IMR-90 (cell line): ENCODE data around the gene CFDP1. TPM values are rescaled to one million over a fixed set of nuclear protein-coding genes. Genes with fewer than 3 reads are reported as not detected.

Experiments used
- ATAC-seq: fragments of 200-7000 bp; cut with Tn5 transposase; 2 replicates; pipeline ENCODE4 v1.9.1; 2020; ENCODE audit warnings: low read depth, mild to moderate bottlenecking, moderate library complexity
- BruUV-seq: library from RNA; stranded (reverse); fragments of 400-500 nt; replicated peaks from 2 replicates; lab custom pipeline; 2021; lab: Mats Ljungman, UMichigan
- CTCF ChIA-PET: fragments of 300-600 bp; formaldehyde crosslinking; extraction: SDS; loops from one replicate; lab custom pipeline; 2021; ENCODE audit warnings: antibody characterized with exemption; lab: Yijun Ruan, JAX
- POLR2A ChIA-PET: fragments of 300-600 bp; sonication (Branson Sonifier 250); formaldehyde crosslinking; loops from one replicate; lab custom pipeline; 2022; ENCODE audit warnings: antibody characterized with exemption; ENCODE audit not compliant: unreplicated experiment; lab: Charles Lee
- DNase-seq: peaks from one replicate; pipeline ENCODE4 v3.0.0; 2013
- H2AFZ ChIP-seq: replicated peaks from 2 replicates; pipeline ENCODE3; 2013; ENCODE audit warnings: low read length, mild to moderate bottlenecking; ENCODE audit not compliant: poor library complexity
- H2AK5ac ChIP-seq: 2 replicates; pipeline ENCODE4 v1.6.1; 2013; ENCODE audit warnings: low read depth, low read length, inconsistent platforms
- H2AK9ac ChIP-seq: replicated peaks from 2 replicates; pipeline ENCODE3; 2013; ENCODE audit warnings: mild to moderate bottlenecking, low read depth, low read length, moderate library complexity; ENCODE audit not compliant: poor library complexity
- H2BK120ac ChIP-seq: 2 replicates; pipeline ENCODE4 v1.6.1; 2013; ENCODE audit warnings: low read depth, low read length, inconsistent platforms
- H2BK15ac ChIP-seq: 3 replicates; pipeline ENCODE4 v1.6.1; 2013; ENCODE audit warnings: low read depth, low read length, inconsistent platforms
- H2BK20ac ChIP-seq: 2 replicates; pipeline ENCODE4 v1.6.1; 2013; ENCODE audit warnings: low read depth, mild to moderate bottlenecking, inconsistent platforms, low read length, moderate library complexity
- H2BK5ac ChIP-seq: 2 replicates; pipeline ENCODE4 v1.6.1; 2013; ENCODE audit warnings: mild to moderate bottlenecking, low read depth, low read length, inconsistent platforms; ENCODE audit not compliant: poor library complexity, severe bottlenecking
- H3K14ac ChIP-seq: replicated peaks from 2 replicates; pipeline ENCODE4 v1.6.1; 2013; ENCODE audit warnings: low read depth, low read length, inconsistent platforms
- H3K18ac ChIP-seq: 2 replicates; pipeline ENCODE4 v1.6.1; 2013; ENCODE audit warnings: low read depth, low read length, control low read depth
- H3K23ac ChIP-seq: 2 replicates; pipeline ENCODE4 v1.6.1; 2013; ENCODE audit warnings: low read depth, low read length, inconsistent platforms
- H3K27ac ChIP-seq: 2 replicates; pipeline ENCODE4 v1.5.1; 2013; ENCODE audit warnings: mild to moderate bottlenecking, control low read depth, low read length; ENCODE audit not compliant: insufficient read depth
- H3K27me3 ChIP-seq: 2 replicates; pipeline ENCODE4 v1.6.1; 2013; ENCODE audit warnings: low read length; ENCODE audit not compliant: control insufficient read depth, insufficient read depth
- H3K36me3 ChIP-seq: 2 replicates; pipeline ENCODE4 v1.6.1; 2013; ENCODE audit warnings: low read length, mixed read lengths; ENCODE audit not compliant: control insufficient read depth, insufficient read depth
- H3K4ac ChIP-seq: 2 replicates; pipeline ENCODE4 v1.6.1; 2013; ENCODE audit warnings: low read depth, low read length, inconsistent platforms
- H3K4me1 ChIP-seq: 2 replicates; pipeline ENCODE4 v1.6.1; 2013; ENCODE audit warnings: low read length, mixed read lengths; ENCODE audit not compliant: control insufficient read depth, insufficient read depth
- H3K4me2 ChIP-seq: 2 replicates; pipeline ENCODE4 v1.6.1; 2013; ENCODE audit warnings: low read depth, mild to moderate bottlenecking, control low read depth, low read length, moderate library complexity
- H3K4me3 ChIP-seq: 2 replicates; pipeline ENCODE4 v1.5.1; 2013; ENCODE audit warnings: low read depth, mild to moderate bottlenecking, control low read depth, low read length, moderate library complexity; ENCODE audit not compliant: insufficient read depth
- H3K56ac ChIP-seq: 2 replicates; pipeline ENCODE4 v1.6.1; 2013; ENCODE audit warnings: low read length, inconsistent platforms; ENCODE audit not compliant: insufficient read depth; ENCODE audit errors: extremely low read depth
- H3K79me1 ChIP-seq, 2 experiments: 2 replicates each; pipeline ENCODE4 v1.6.1; 2013; ENCODE audit warnings: low read length in 2 of 2, inconsistent platforms in 1 of 2, low read depth in 1 of 2
- H3K9ac ChIP-seq: 2 replicates; pipeline ENCODE4 v1.6.1; 2013; ENCODE audit warnings: low read depth, low read length, control low read depth
- H3K9me1 ChIP-seq: 2 replicates; pipeline ENCODE4 v1.6.1; 2013; ENCODE audit warnings: low read length, inconsistent platforms; ENCODE audit not compliant: insufficient read depth
- H3K9me3 ChIP-seq: 2 replicates; pipeline ENCODE4 v1.6.1; 2013; ENCODE audit warnings: low read length; ENCODE audit not compliant: control insufficient read depth, insufficient read depth
- H4K20me1 ChIP-seq: 2 replicates; pipeline ENCODE4 v1.6.1; 2013; ENCODE audit warnings: low read length, inconsistent platforms; ENCODE audit not compliant: insufficient read depth
- H4K5ac ChIP-seq: 2 replicates; pipeline ENCODE4 v1.6.1; 2013; ENCODE audit warnings: mild to moderate bottlenecking, low read depth, low read length, control low read depth
- H4K8ac ChIP-seq, 2 experiments: 2 replicates each; pipeline ENCODE4 v1.6.1; 2013; ENCODE audit warnings: low read depth in 2 of 2, low read length in 2 of 2, control low read depth in 1 of 2, inconsistent platforms in 1 of 2
- H4K91ac ChIP-seq: 2 replicates; pipeline ENCODE4 v1.6.1; 2013; ENCODE audit warnings: low read depth, low read length, inconsistent platforms; ENCODE audit not compliant: insufficient read depth
- BHLHE40 ChIP-seq: fragments of 150-350 bp; IDR thresholded peaks from 2 replicates; pipeline ENCODE4 v1.6.1; 2016; ENCODE audit warnings: mild to moderate bottlenecking, low read depth, low read length
- CEBPB ChIP-seq: IDR thresholded peaks from 2 replicates; pipeline ENCODE4 v1.6.1; 2012; ENCODE audit warnings: low read depth, low read length, improper control_type of control experiment
- CHD1 ChIP-seq: IDR thresholded peaks from 2 replicates; pipeline ENCODE4 v1.6.1; 2012; ENCODE audit warnings: low read depth, low read length, improper control_type of control experiment
- ELK1 ChIP-seq: fragments of 150-350 bp; IDR thresholded peaks from 2 replicates; pipeline ENCODE4 v1.6.1; 2016; ENCODE audit warnings: low read depth, mild to moderate bottlenecking, low read length, moderate library complexity, borderline replicate concordance
- FOS ChIP-seq: fragments of 150-350 bp; IDR thresholded peaks from 2 replicates; pipeline ENCODE4 v1.6.1; 2016; ENCODE audit warnings: low read depth, low read length
- MAFK ChIP-seq: IDR thresholded peaks from 2 replicates; pipeline ENCODE4 v1.6.1; 2012; ENCODE audit warnings: low read depth, low read length, improper control_type of control experiment
- MAZ ChIP-seq: IDR thresholded peaks from 2 replicates; pipeline ENCODE4 v1.6.1; 2012; ENCODE audit warnings: low read depth, mild to moderate bottlenecking, low read length, improper control_type of control experiment, moderate library complexity, borderline replicate concordance
- MXI1 ChIP-seq: IDR thresholded peaks from 2 replicates; pipeline ENCODE4 v1.6.1; 2012; ENCODE audit warnings: low read depth, mild to moderate bottlenecking, low read length, moderate library complexity, borderline replicate concordance
- NFE2L2 ChIP-seq: fragments of 150-350 bp; IDR thresholded peaks from 2 replicates; pipeline ENCODE4 v1.6.1; 2016; ENCODE audit warnings: low read depth, mild to moderate bottlenecking, low read length
- POLR2A ChIP-seq: IDR thresholded peaks from 2 replicates; pipeline ENCODE4 v1.6.1; 2012; ENCODE audit warnings: mild to moderate bottlenecking, low read depth, low read length
- RAD21 ChIP-seq: IDR thresholded peaks from 2 replicates; pipeline ENCODE4 v1.6.1; 2012; ENCODE audit warnings: low read length, improper control_type of control experiment
- RCOR1 ChIP-seq: IDR thresholded peaks from 2 replicates; pipeline ENCODE4 v1.6.1; 2012; ENCODE audit warnings: mild to moderate bottlenecking, low read length, improper control_type of control experiment; ENCODE audit not compliant: insufficient replicate concordance
- SMC3 ChIP-seq: fragments of 150-350 bp; IDR thresholded peaks from 2 replicates; pipeline ENCODE4 v1.6.1; 2016; ENCODE audit warnings: low read depth, mild to moderate bottlenecking, antibody characterized with exemption, low read length, moderate library complexity
- WGBS, 2 experiments: methylation state at CpG; one replicate each; pipeline versions ENCODE4 v1.1.5 to v1.1.7; 2013; ENCODE audit warnings: missing lambda C conversion rate in 2 of 2; ENCODE audit not compliant: insufficient read length in 1 of 2; ENCODE audit errors: extremely low coverage in 2 of 2; 5-methylcytosine and 5-hydroxymethylcytosine counted together
- dilution Hi-C: fragments of 300-500 bp; cut with HindIII; formaldehyde crosslinking; loops from one replicate; pipeline ENCODE4 v1.14.3; 2018; ENCODE audit warnings: low sequenced_read_pairs; ENCODE audit not compliant: unreplicated experiment
- in situ Hi-C: fragments of 300-500 bp; cut with MboI; formaldehyde crosslinking; loops from 3 replicates; pipeline ENCODE4 v1.14.3; 2019; ENCODE audit warnings: low sequenced_read_pairs, inconsistent platforms, mixed read lengths
- intact Hi-C: fragments of 100-400 bp; cut with micrococcal nuclease; formaldehyde crosslinking; loops from 2 replicates; pipeline ENCODE4 v1.10.0; 2022
- polyA plus RNA-seq, 3 experiments: library from polyadenylated mRNA; depleted of rRNA; stranded (reverse); fragments of >200 nt; gene quantifications; 2 replicates each; pipeline ENCODE4 v1.2.3, GENCODE V29; 2012; ENCODE audit warnings: low replicate concordance in 1 of 3
- total RNA-seq: library from RNA; depleted of rRNA; stranded (reverse); fragments of >200 nt; gene quantifications from 2 replicates; pipeline ENCODE4 v1.2.3, GENCODE V29; 2012
- TF ChIP-seq, protein P1 (sequence below): conservative IDR thresholded peaks from 2 replicates; pipeline ENCODE4 v1.5.1; 2012; ENCODE audit warnings: mild to moderate bottlenecking, low read depth, low read length, improper control_type of control experiment

Gene CFDP1
- total and polyA plus RNA-seq, 2 of the 4 experiments (the other 2 are of a cell fraction), result 15.6 to 38.7 TPM

DNA sequence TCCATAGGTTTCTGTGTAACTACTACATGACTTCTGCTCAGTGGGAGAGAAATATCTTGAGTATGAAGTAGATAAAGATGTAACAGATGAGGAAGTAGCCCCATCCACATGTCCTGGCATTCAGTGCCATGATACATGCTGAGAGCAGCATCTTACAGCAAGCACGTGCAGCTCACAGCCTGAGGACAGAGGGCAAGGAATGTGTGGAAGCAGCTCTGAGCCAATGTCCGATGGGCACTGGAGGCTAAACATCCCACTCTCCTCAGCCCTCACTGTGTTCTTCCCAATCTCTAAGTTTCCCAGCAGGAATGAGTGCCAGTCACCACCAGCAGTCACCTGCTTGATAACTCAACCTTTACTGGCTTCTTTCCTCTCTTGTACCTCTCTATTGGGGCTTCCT lies 40.4 kb downstream of the CFDP1 start:
- H2AK5ac ChIP-seq, result no peak overlapping the region; the same call in 1 of the 2 replicates
- no peaks in the 10 kb centered on the region for H3K27me3 ChIP-seq
- H3K18ac ChIP-seq, result no peak overlapping the region
- in situ Hi-C loops, result no loop called here
- H3K9me1 ChIP-seq, result peaks cover 8% of the 10 kb centered on the region
- no peak overlapping the region for H3K4me3 ChIP-seq
- peaks cover 14% of the 10 kb centered on the region for H3K36me3 ChIP-seq
- no peak overlapping the region for H4K5ac ChIP-seq
- H3K9me3 ChIP-seq, result no peaks in the 10 kb centered on the region
- no peak overlapping the region for H4K8ac ChIP-seq
- ChIA-PET CTCF (no interaction called here), POLR2A (no interaction called here)
- H2AK9ac ChIP-seq, result no peak overlapping the region
- dilution Hi-C loops, result no loop called here
- H3K79me1 ChIP-seq, result peaks cover 15 to 38% of the 10 kb centered on the region in 2 experiments
- no peak overlapping the region for H2AFZ ChIP-seq
- H3K9ac ChIP-seq, result no peak overlapping the region
- H2BK20ac ChIP-seq, result no peak overlapping the region
- intact Hi-C loops, result no loop called here
- peaks cover 13% of the 10 kb centered on the region for H3K4me1 ChIP-seq
- H4K91ac ChIP-seq, result no peak overlapping the region
- no peak overlapping the region for H3K56ac ChIP-seq
- no peak for TF ChIP-seq RAD21
- no peak for TF ChIP-seq FOS
- no peak for TF ChIP-seq BHLHE40
- TF ChIP-seq CEBPB, result no peak
- no peak for TF ChIP-seq RCOR1
- TF ChIP-seq, protein P1, sequence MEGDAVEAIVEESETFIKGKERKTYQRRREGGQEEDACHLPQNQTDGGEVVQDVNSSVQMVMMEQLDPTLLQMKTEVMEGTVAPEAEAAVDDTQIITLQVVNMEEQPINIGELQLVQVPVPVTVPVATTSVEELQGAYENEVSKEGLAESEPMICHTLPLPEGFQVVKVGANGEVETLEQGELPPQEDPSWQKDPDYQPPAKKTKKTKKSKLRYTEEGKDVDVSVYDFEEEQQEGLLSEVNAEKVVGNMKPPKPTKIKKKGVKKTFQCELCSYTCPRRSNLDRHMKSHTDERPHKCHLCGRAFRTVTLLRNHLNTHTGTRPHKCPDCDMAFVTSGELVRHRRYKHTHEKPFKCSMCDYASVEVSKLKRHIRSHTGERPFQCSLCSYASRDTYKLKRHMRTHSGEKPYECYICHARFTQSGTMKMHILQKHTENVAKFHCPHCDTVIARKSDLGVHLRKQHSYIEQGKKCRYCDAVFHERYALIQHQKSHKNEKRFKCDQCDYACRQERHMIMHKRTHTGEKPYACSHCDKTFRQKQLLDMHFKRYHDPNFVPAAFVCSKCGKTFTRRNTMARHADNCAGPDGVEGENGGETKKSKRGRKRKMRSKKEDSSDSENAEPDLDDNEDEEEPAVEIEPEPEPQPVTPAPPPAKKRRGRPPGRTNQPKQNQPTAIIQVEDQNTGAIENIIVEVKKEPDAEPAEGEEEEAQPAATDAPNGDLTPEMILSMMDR, result no peak
- TF ChIP-seq NFE2L2, result no peak
- TF ChIP-seq CHD1, result no peak
- TF ChIP-seq MXI1, result no peak
- no peak for TF ChIP-seq ELK1
- no peak for TF ChIP-seq POLR2A
- no peak for TF ChIP-seq SMC3
- TF ChIP-seq MAFK, result no peak
- TF ChIP-seq MAZ, result no peak
- no peak overlapping the region for H3K4me2 ChIP-seq
- H4K20me1 ChIP-seq, result 0 out of 2 replicates have a peak, but pooled peaks cover 5% of the 10 kb centered on the region
- ATAC-seq (no peak), DNase-seq (no peak)
- WGBS, 2 experiments, result 100% methylated on average over 1 of the region's 2 CpGs; no CpG with 5 or more reads in 1 of the 2 experiments
- no peak overlapping the region for H3K4ac ChIP-seq
- BruUV-seq, result no TSS peak
- H3K23ac ChIP-seq, result 0 out of 2 replicates have a peak overlapping the region, but pooled peaks have one; percentile 4
- no peak overlapping the region for H3K14ac ChIP-seq
- H3K27ac ChIP-seq, result no peak overlapping the region
- no peak overlapping the region for H2BK15ac ChIP-seq
- H2BK5ac ChIP-seq, result no peak overlapping the region
- H2BK120ac ChIP-seq, result no peak overlapping the region
